Transverse colon (tissue), 4 donors: Measurements from ENCODE around the gene FARSB. TPM values are rescaled to one million over a fixed set of nuclear protein-coding genes. Genes with fewer than 3 reads are reported as not detected.
A peak's percentile ranks its signal among the peaks of the same experiment; 100 is the strongest.

Experiments used
- DNase-seq: peaks from one replicate; pipeline ENCODE4 v3.0.0-alpha.2; 2019
- H3K27ac ChIP-seq, 4 donors: fragments of 200-600 bp; sonication (generic); 2 replicates each; pipeline ENCODE4 v1.5.1; 2016 to 2018; ENCODE audit warnings: inconsistent platforms in 4 of 4
- H3K27me3 ChIP-seq: fragments of 200-600 bp; sonication (generic); 2 replicates; pipeline ENCODE4 v1.5.1; 2017; ENCODE audit warnings: inconsistent platforms
- H3K36me3 ChIP-seq, 4 donors: fragments of 200-600 bp; sonication (generic); 2 replicates each; pipeline ENCODE4 v1.5.1; 2017 to 2019; ENCODE audit warnings: inconsistent platforms in 4 of 4
- H3K4me1 ChIP-seq, 4 donors: fragments of 200-600 bp; sonication (generic); 2 replicates each; pipeline ENCODE4 v1.5.1; 2017 to 2020; ENCODE audit warnings: inconsistent platforms in 4 of 4
- H3K4me3 ChIP-seq, 4 donors: fragments of 200-600 bp; sonication (generic); 1 replicate in 1 of 4; 2 replicates in 3 of 4; pipeline versions ENCODE4 v1.5.1 to v1.6.1; 2017 to 2019; ENCODE audit warnings: inconsistent platforms in 4 of 4
- H3K9me3 ChIP-seq, 2 donors: fragments of 200-600 bp; sonication (generic); 2 replicates each; pipeline ENCODE4 v1.5.1; 2017 to 2019; ENCODE audit warnings: inconsistent platforms in 2 of 2
- CTCF ChIP-seq, 5 experiments: fragments of 200-600 bp in 3 of 5; fragments of 450-650 bp in 2 of 5; sonication (generic) in 3 of 5; IDR thresholded peaks; 1 replicate in 2 of 5; 2 replicates in 3 of 5; pipeline ENCODE4 v1.5.1; 2016 to 2017; ENCODE audit warnings: antibody characterized with exemption in 5 of 5, inconsistent platforms in 3 of 5, mild to moderate bottlenecking in 2 of 5, moderate library complexity in 1 of 5
- EP300 ChIP-seq: sonication (generic); formaldehyde crosslinking; IDR thresholded peaks from one replicate; pipeline ENCODE4 v1.6.1; 2017; ENCODE audit warnings: antibody characterized with exemption, low read depth
- POLR2A ChIP-seq: fragments of 450-650 bp; IDR thresholded peaks from one replicate; pipeline ENCODE4 v1.6.1; 2016; ENCODE audit warnings: antibody characterized with exemption, mild to moderate bottlenecking, moderate library complexity
- POLR2AphosphoS5 ChIP-seq, 3 donors: sonication (generic); formaldehyde crosslinking; IDR thresholded peaks; one replicate each; pipeline ENCODE4 v1.6.1; 2016; ENCODE audit warnings: antibody characterized with exemption in 3 of 3
- WGBS, 2 donors: methylation state at CpG; one replicate each; pipeline ENCODE4 v1.1.5; 2018; ENCODE audit warnings: low coverage in 1 of 2; 5-methylcytosine and 5-hydroxymethylcytosine counted together
- in situ Hi-C, 4 donors: fragments of 200-750 bp; cut with MboI; loops; one replicate each; pipeline versions ENCODE4 v1.15.0 to v1.15.1; 2017; ENCODE audit warnings: low sequenced_read_pairs in 3 of 4, low pct_ligation_motif_present in 1 of 4, low pct_unique_long_range_greater_than_20kb in 1 of 4
- intact Hi-C: fragments of 100-400 bp; cut with DNase I; formaldehyde crosslinking; loops from one replicate; pipeline ENCODE4 v1.15.1; 2023; ENCODE audit warnings: low total_unique reads
- total RNA-seq, 4 donors: library from RNA; depleted of rRNA; stranded (reverse); fragments of >200 nt; gene quantifications; one replicate each; pipeline ENCODE4 v1.1.0, GENCODE V29; 2016

FARSB gene
- total RNA-seq, 4 donors from 2014 or later = 7.2 to 18.6 (median 9.5) TPM

DNA sequence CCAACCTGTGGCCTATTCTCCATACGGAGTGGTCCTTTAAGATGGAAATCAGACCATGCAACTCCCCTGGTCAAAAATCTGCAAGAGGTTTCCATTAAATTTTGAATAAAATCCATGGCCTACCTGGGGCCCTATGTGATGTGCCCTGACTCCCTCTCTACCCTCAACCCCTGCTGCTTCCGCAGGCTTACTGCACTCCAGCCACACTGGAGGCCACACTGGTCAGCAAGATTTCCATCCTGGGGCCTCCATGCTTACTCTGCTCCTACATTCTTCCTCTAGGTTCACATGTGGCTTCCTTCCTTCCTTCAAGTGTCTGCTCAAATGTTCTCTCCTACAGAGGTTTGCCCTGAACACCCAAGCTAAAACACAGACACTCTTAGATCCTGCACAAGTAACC is 40.6 kb downstream of the FARSB start:
- intact Hi-C loops = no loop called here
- TF ChIP-seq EP300 = no peak
- TF ChIP-seq CTCF (IDR thresholded peaks at IDR 0.05) = no peak
- no peak for TF ChIP-seq POLR2AphosphoS5 (IDR thresholded peaks at IDR 0.05)
- TF ChIP-seq POLR2A = no peak
- in situ Hi-C loops = loop anchor here in 2 of 4 donors (25.0 kb wide), 1 partner anchor 553 kb away; no protein-coding TSS in a partner anchor

GRCh38 chr2:222613715-222614331 is 42.1 kb downstream of the FARSB start:
- 53 to 54% methylated on average over 3 of the region's 3 CpGs for WGBS, 2 donors
- TF ChIP-seq CTCF (IDR thresholded peaks at IDR 0.05) (peak; percentile 66 to 80 (median 73)), EP300 (no peak)
- Histone ChIP-seq H3K4me1 (no peaks in the 10 kb centered on the region), H3K27ac (no peak overlapping the region), H3K4me3 (no peak overlapping the region), H3K9me3 (no peaks in the 10 kb centered on the region), H3K36me3 (peaks cover 0 to 7% (median 0%) of the 10 kb centered on the region in 4 donors), H3K27me3 (no peaks in the 10 kb centered on the region)
- in situ Hi-C loops (loop anchor here in 2 of 4 donors (25.0 kb wide), 1 partner anchor 552 kb away; no protein-coding TSS in a partner anchor), intact Hi-C loops (loop anchor here (5.0 kb wide), 1 partner anchor 297 kb away; no protein-coding TSS in a partner anchor)
- no peak for DNase-seq

More for the DNA sequence above, 40.6 kb downstream of the FARSB start:
- no peak overlapping the region for H3K4me3 ChIP-seq
- no peaks in the 10 kb centered on the region for H3K9me3 ChIP-seq
- H3K4me1 ChIP-seq = no peaks in the 10 kb centered on the region
- H3K27ac ChIP-seq = no peak overlapping the region
- H3K36me3 ChIP-seq = peaks cover 0 to 7% (median 0%) of the 10 kb centered on the region in 4 donors
- WGBS, 2 donors = 90 to 92% methylated on average over 2 of the region's 2 CpGs
- no peak for DNase-seq
- no peaks in the 10 kb centered on the region for H3K27me3 ChIP-seq

DNA sequence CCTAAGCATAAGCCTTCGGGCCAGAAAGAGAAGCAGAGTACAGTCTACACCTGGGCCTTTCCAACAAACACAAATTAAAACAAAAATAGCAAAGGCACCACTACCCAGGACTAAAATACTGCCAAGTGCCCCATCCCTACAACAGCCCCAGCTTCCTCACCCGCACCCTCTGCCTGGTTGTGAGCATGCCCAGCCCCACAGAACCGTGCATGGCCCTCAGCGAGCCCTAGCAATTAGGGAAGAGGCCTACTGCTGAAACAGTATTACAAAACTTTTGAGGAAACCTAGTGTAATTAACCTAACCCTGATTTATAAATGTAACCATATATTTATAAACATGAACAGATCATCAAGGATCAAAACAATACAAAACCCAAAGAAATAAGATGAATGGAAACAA is 44.2 kb downstream of the FARSB start:
- peaks cover 0 to 7% (median 0%) of the 10 kb centered on the region in 4 donors for H3K36me3 ChIP-seq
- WGBS, 2 donors = 80 to 87% methylated on average over 1 to 4 of the region's 4 CpGs
- H3K9me3 ChIP-seq = no peaks in the 10 kb centered on the region
- H3K4me1 ChIP-seq = no peaks in the 10 kb centered on the region
- TF ChIP-seq POLR2AphosphoS5 (IDR thresholded peaks at IDR 0.05) (no peak), POLR2A (no peak), CTCF (IDR thresholded peaks at IDR 0.05) (no peak), EP300 (no peak)
- intact Hi-C loops (loop anchor here (5.0 kb wide), 1 partner anchor 294 kb away; no protein-coding TSS in a partner anchor), in situ Hi-C loops (loop anchor here in 2 of 4 donors (25.0 kb wide), 1 partner anchor 549 kb away; no protein-coding TSS in a partner anchor)
- H3K27ac ChIP-seq = no peak overlapping the region
- DNase-seq = no peak
- H3K27me3 ChIP-seq = no peaks in the 10 kb centered on the region
- H3K4me3 ChIP-seq = no peak overlapping the region

DNA sequence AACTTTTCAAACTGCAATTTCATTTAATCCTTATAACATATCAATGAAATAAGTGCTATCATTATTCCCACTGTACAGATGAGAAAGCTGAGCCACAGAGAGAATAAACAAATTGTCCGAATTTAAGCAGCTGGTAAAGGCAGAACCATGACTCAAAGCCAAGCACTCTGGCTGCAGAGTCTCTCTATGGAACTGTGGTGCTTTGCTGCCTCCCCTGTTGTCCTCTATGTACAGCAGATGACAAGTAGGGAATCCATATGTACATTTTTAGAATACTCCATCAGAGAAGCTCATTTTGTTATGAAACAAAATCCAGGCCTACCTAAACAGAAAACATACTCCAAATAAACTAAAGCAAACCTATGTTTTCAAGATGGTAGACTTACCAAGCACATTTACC is 45.1 kb downstream of the FARSB start:
- WGBS, 2 donors = 65 to 86% methylated on average over 1 of the region's 1 CpG
- TF ChIP-seq POLR2A (no peak), CTCF (IDR thresholded peaks at IDR 0.05) (no peak), EP300 (no peak)
- no peaks in the 10 kb centered on the region for H3K4me1 ChIP-seq
- H3K36me3 ChIP-seq = peaks cover 0 to 3% (median 0%) of the 10 kb centered on the region in 4 donors
- DNase-seq = no peak
- in situ Hi-C loops (loop anchor here in 2 of 4 donors (25.0 kb wide), 1 partner anchor 548 kb away; no protein-coding TSS in a partner anchor), intact Hi-C loops (loop anchor here (5.0 kb wide), 1 partner anchor 293 kb away; no protein-coding TSS in a partner anchor)
- no peaks in the 10 kb centered on the region for H3K9me3 ChIP-seq
- H3K4me3 ChIP-seq = no peak overlapping the region
- H3K27ac ChIP-seq = no peak overlapping the region
- no peaks in the 10 kb centered on the region for H3K27me3 ChIP-seq
